VCaP (cell line): ENCODE results near the gene DUSP16.

Source experiments
- H3K27ac ChIP-seq: fragments of 450-650 bp; 2 replicates; pipeline ENCODE4 v1.5.1; 2017
- TF ChIP-seq, protein P1 (sequence below): fragments of 450-650 bp; conservative IDR thresholded peaks from 2 replicates; pipeline ENCODE4 v1.5.1; 2017; ENCODE audit warnings: mild to moderate bottlenecking, moderate library complexity

Gene DUSP16

GRCh38 chr12:12453635-12454034 lies 109.0 kb downstream of the DUSP16 start:
- TF ChIP-seq, protein P1, sequence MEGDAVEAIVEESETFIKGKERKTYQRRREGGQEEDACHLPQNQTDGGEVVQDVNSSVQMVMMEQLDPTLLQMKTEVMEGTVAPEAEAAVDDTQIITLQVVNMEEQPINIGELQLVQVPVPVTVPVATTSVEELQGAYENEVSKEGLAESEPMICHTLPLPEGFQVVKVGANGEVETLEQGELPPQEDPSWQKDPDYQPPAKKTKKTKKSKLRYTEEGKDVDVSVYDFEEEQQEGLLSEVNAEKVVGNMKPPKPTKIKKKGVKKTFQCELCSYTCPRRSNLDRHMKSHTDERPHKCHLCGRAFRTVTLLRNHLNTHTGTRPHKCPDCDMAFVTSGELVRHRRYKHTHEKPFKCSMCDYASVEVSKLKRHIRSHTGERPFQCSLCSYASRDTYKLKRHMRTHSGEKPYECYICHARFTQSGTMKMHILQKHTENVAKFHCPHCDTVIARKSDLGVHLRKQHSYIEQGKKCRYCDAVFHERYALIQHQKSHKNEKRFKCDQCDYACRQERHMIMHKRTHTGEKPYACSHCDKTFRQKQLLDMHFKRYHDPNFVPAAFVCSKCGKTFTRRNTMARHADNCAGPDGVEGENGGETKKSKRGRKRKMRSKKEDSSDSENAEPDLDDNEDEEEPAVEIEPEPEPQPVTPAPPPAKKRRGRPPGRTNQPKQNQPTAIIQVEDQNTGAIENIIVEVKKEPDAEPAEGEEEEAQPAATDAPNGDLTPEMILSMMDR, result no peak

GRCh38 chr12:12452326-12452902 lies 110.2 kb downstream of the DUSP16 start:
- H3K27ac ChIP-seq, result peak overlapping the region; percentile 76
- TF ChIP-seq, protein P1, result no peak

More at GRCh38 chr12:12453635-12454034, 109.0 kb downstream of the DUSP16 start:
- no peak overlapping the region for H3K27ac ChIP-seq

GRCh38 chr12:12451098-12451497 lies 111.6 kb downstream of the DUSP16 start:
- TF ChIP-seq, protein P1, result no peak
- H3K27ac ChIP-seq, result peak overlapping the region; percentile 76

DNA sequence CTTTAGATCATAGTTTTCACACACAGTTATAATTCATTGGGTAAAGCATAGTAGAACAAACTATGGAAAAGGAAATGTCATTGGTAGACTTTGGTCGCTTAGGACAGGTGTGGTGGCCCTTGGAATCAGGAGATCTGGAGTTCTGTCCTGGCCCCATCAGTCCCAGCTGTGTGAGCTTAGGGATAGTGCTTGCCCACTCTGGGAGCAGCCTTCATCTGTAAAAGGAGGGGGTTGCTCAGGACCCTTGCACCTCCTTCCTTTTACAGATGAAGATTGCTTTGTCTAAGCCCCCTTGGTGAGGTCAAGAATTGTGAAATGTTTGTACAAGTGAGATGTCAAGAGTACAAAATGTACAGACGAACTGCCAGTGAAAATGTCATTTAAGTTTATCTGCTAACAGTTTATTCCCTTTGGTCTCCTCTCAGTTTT lies 112.6 kb downstream of the DUSP16 start:
- TF ChIP-seq, protein P1, result no peak
- peak overlapping the region; percentile 76 for H3K27ac ChIP-seq

DNA sequence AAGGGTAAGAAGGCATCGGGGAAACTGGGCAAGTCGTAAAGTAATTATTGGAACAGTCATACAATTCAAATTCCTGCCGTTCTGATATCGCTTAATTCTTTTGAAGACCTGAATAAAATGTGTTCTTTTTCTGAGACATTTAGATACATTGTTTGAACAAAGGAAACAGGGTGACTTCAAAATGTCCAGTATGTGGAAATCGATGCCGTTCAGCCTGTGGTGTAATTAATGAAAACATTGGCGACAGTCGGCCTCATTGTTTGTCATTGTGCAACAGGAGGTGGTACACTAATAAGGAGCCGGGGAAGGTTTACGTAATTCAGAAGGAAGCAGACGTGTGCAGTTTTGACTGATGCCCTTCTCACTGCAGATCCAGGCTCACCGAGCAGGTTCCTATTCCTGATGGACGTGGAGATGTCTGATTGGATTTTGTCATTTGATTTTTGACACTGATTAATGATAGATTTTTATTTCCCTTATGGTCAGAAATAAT lies 113.1 kb downstream of the DUSP16 start:
- TF ChIP-seq, protein P1, result no peak
- H3K27ac ChIP-seq, result peak overlapping the region; percentile 76

- TF ChIP-seq, protein P1, result no peak
- H3K27ac ChIP-seq, result no peak overlapping the region
Measured at GRCh38 chr12:12447837-12448236, 114.8 kb downstream of the DUSP16 start.

GRCh38 chr12:12447236-12447635 lies 115.4 kb downstream of the DUSP16 start:
- H3K27ac ChIP-seq, result no peak overlapping the region
- TF ChIP-seq, protein P1, result no peak
